ENCODE data around the gene LPCAT1. TPM values are rescaled to one million over a fixed set of nuclear protein-coding genes. Genes with fewer than 3 reads are reported as not detected.

The LPCAT1 gene
- total and polyA plus RNA-seq, 2 of the 4 experiments (the other 2 are of a cell fraction): 17.7 to 33.6 TPM

- H3K4me2 ChIP-seq (ENCODE audit: low read depth, low read length): no peak overlapping the region
- intact Hi-C loops (cut with micrococcal nuclease): no loop called here
- H2BK15ac ChIP-seq (ENCODE audit: low read depth, low read length): no peak overlapping the region
- ATAC-seq (ENCODE audit: low read depth) (no peak), DNase-seq (no peak)
- peaks cover 76% of the 10 kb centered on the region for H3K36me3 ChIP-seq (ENCODE audit: control insufficient read depth, insufficient read depth, low read length)
- H3K23ac ChIP-seq (ENCODE audit: low read depth, low read length): no peak overlapping the region
- dilution Hi-C loops (cut with HindIII; ENCODE audit: low sequenced_read_pairs, unreplicated experiment): no loop called here
- CTCF ChIA-PET: no interaction called here
- H3K9ac ChIP-seq (ENCODE audit: low read depth, low read length): no peak overlapping the region
- no peak overlapping the region for H2AK5ac ChIP-seq (ENCODE audit: low read depth, low read length)
- no peaks in the 10 kb centered on the region for H3K27me3 ChIP-seq (ENCODE audit: control insufficient read depth, insufficient read depth, low read length)
- no peak overlapping the region for H2BK20ac ChIP-seq (ENCODE audit: low read depth, low read length)
- TF ChIP-seq NFE2L2 (IDR thresholded peaks at IDR 0.05; ENCODE audit: low read depth, low read length): no peak
- TF ChIP-seq MAFK (IDR thresholded peaks at IDR 0.05; ENCODE audit: low read depth, low read length): no peak
- no peak for TF ChIP-seq RCOR1 (IDR thresholded peaks at IDR 0.05; ENCODE audit: insufficient replicate concordance, low read length)
- no peak overlapping the region for H4K91ac ChIP-seq (ENCODE audit: insufficient read depth, low read depth, low read length)
- no peak overlapping the region for H3K27ac ChIP-seq (ENCODE audit: insufficient read depth, low read length)
- H3K56ac ChIP-seq (ENCODE audit: extremely low read depth, insufficient read depth, low read length): no peak overlapping the region
- in situ Hi-C loops (cut with MboI; ENCODE audit: low sequenced_read_pairs): no loop called here
- H3K4me1 ChIP-seq (ENCODE audit: control insufficient read depth, insufficient read depth, low read length): no peaks in the 10 kb centered on the region
- H3K9me3 ChIP-seq (ENCODE audit: control insufficient read depth, insufficient read depth, low read length): no peaks in the 10 kb centered on the region
- WGBS, 2 experiments (ENCODE audit: extremely low coverage in 2 of 2, insufficient read length in 1 of 2): 98% methylated on average over 9 of the region's 27 CpGs; no CpG with 5 or more reads in 1 of the 2 experiments
- H2BK120ac ChIP-seq (ENCODE audit: low read depth, low read length): no peak overlapping the region
- H2AFZ ChIP-seq (replicated peaks; ENCODE audit: low read length, poor library complexity): peak overlapping the region; percentile 13
- H2BK5ac ChIP-seq (ENCODE audit: low read depth, low read length, poor library complexity, severe bottlenecking): no peak overlapping the region
- POLR2A ChIA-PET (ENCODE audit: unreplicated experiment): no interaction called here
- H3K18ac ChIP-seq (ENCODE audit: low read depth, low read length): no peak overlapping the region
- H3K4ac ChIP-seq (ENCODE audit: low read depth, low read length): no peak overlapping the region
- no peak overlapping the region for H4K8ac ChIP-seq (ENCODE audit: low read depth in 2 of 2, low read length in 2 of 2)
- no peaks in the 10 kb centered on the region for H3K79me1 ChIP-seq (ENCODE audit: low read depth in 1 of 2, low read length in 2 of 2)
- H4K20me1 ChIP-seq (ENCODE audit: insufficient read depth, low read length): no peaks in the 10 kb centered on the region
- no peak overlapping the region for H2AK9ac ChIP-seq (replicated peaks; ENCODE audit: low read depth, low read length, poor library complexity)
- no TSS peak for BruUV-seq (replicated peaks)
- no peaks in the 10 kb centered on the region for H3K9me1 ChIP-seq (ENCODE audit: insufficient read depth, low read length)
- H3K4me3 ChIP-seq (ENCODE audit: insufficient read depth, low read depth, low read length): no peak overlapping the region
- H4K5ac ChIP-seq (ENCODE audit: low read depth, low read length): no peak overlapping the region
- H3K14ac ChIP-seq (replicated peaks; ENCODE audit: low read depth, low read length): no peak overlapping the region
These were observed 51.5 kb downstream of the LPCAT1 start for GRCh38 chr5:1471997-1472963.

Measured in IMR-90 (cell line).